ENCODE results near the gene KLF15.
"Not testable (repeated sequence)": the region's sequence is repeated elsewhere in the genome, so short reads cannot be mapped to it uniquely, and the experiment has no call there.

KLF15 gene

GRCh38 chr3:126346466-126346865, 10.7 kb downstream of the KLF15 start:
- no peak for DNase-seq (ENCODE audit: low read depth in 2 of 2)

- DNase-seq (ENCODE audit: low read depth in 2 of 2): no peak
Observed at GRCh38 chr3:126345641-126346460, 11.4 kb downstream of the KLF15 start.

- no peak for DNase-seq (ENCODE audit: low read depth in 2 of 2)
Observed at GRCh38 chr3:126345231-126345630, 12.0 kb downstream of the KLF15 start.

- no peak for DNase-seq (ENCODE audit: low read depth in 2 of 2)
Observed at GRCh38 chr3:126344380-126345041, 12.7 kb downstream of the KLF15 start.

GRCh38 chr3:126343649-126344035, 13.6 kb downstream of the KLF15 start:
- DNase-seq (ENCODE audit: low read depth in 2 of 2): no peak

- no peak for DNase-seq (ENCODE audit: low read depth in 2 of 2)
Observed at GRCh38 chr3:126342991-126343648, 14.1 kb downstream of the KLF15 start.

- no peak for DNase-seq (ENCODE audit: low read depth in 2 of 2)
Observed at GRCh38 chr3:126342211-126342610, 15.0 kb downstream of the KLF15 start.

- no peak for DNase-seq (ENCODE audit: low read depth in 2 of 2)
Observed at GRCh38 chr3:126341755-126342150, 15.5 kb downstream of the KLF15 start.

- no peak for DNase-seq (ENCODE audit: low read depth in 2 of 2)
Observed at GRCh38 chr3:126340943-126341754, 16.1 kb downstream of the KLF15 start.

GRCh38 chr3:126340596-126340942, 16.6 kb downstream of the KLF15 start:
- DNase-seq (ENCODE audit: low read depth in 2 of 2): no peak

GRCh38 chr3:126340081-126340511, 17.1 kb downstream of the KLF15 start:
- DNase-seq (ENCODE audit: low read depth in 2 of 2): no peak

GRCh38 chr3:126339466-126339865, 17.7 kb downstream of the KLF15 start:
- DNase-seq (ENCODE audit: low read depth in 2 of 2): no peak

- DNase-seq (ENCODE audit: low read depth in 2 of 2): no peak
Observed at GRCh38 chr3:126338790-126339288, 18.4 kb downstream of the KLF15 start.

- DNase-seq (ENCODE audit: low read depth in 2 of 2): no peak
Observed at GRCh38 chr3:126337980-126338651, 19.1 kb downstream of the KLF15 start.

- not testable (repeated sequence) for DNase-seq (ENCODE audit: low read depth in 2 of 2)
Observed at GRCh38 chr3:126331812-126332336, 25.3 kb downstream of the KLF15 start.

GRCh38 chr3:126329927-126330725, 27.1 kb downstream of the KLF15 start:
- DNase-seq (ENCODE audit: low read depth in 2 of 2): no peak

- DNase-seq (ENCODE audit: low read depth in 2 of 2): no peak
Observed at GRCh38 chr3:126326629-126327028, 30.6 kb downstream of the KLF15 start.

- no peak for DNase-seq (ENCODE audit: low read depth in 2 of 2)
Observed at GRCh38 chr3:126322181-126322967, 34.8 kb downstream of the KLF15 start.

- no peak for DNase-seq (ENCODE audit: low read depth in 2 of 2)
Observed at GRCh38 chr3:126321490-126321889, 35.7 kb downstream of the KLF15 start.
